PC-3 (cell line): ENCODE measurements around the gene KLHL36. TPM values are rescaled to one million over a fixed set of nuclear protein-coding genes. Genes with fewer than 3 reads are reported as not detected.

Source experiments
- ATAC-seq: fragments of 200-7000 bp; cut with Tn5 transposase; 2 replicates; pipeline ENCODE4 v1.9.1; 2020; ENCODE audit warnings: mild to moderate bottlenecking, moderate library complexity
- Bru-seq: library from RNA; stranded (reverse); fragments of 400-500 nt; gene quantifications from one replicate; lab custom pipeline; 2021; lab: Mats Ljungman, UMichigan
- BruChase-seq, 2 experiments: library from RNA; stranded (reverse); fragments of 400-500 nt; gene quantifications; one replicate each; lab custom pipeline; 2021; lab: Mats Ljungman, UMichigan
- BruUV-seq: library from RNA; stranded (reverse); fragments of 400-500 nt; replicated peaks from 2 replicates; lab custom pipeline; 2021; lab: Mats Ljungman, UMichigan
- CTCF ChIA-PET: fragments of 300-600 bp; sonication (Branson Sonifier 250); formaldehyde crosslinking; loops from one replicate; lab custom pipeline; 2022; ENCODE audit warnings: antibody characterized with exemption; lab: Charles Lee
- POLR2A ChIA-PET: fragments of 300-600 bp; sonication (Branson Sonifier 250); formaldehyde crosslinking; loops from one replicate; lab custom pipeline; 2022; ENCODE audit warnings: antibody characterized with exemption; ENCODE audit not compliant: unreplicated experiment; lab: Charles Lee
- DNase-seq: peaks from one replicate; pipeline ENCODE4 v3.0.0-alpha.2; 2015
- H2AFZ ChIP-seq: fragments of 300-600 bp; sonication (generic); 2 replicates; pipeline ENCODE4 v1.6.0; 2016; ENCODE audit warnings: antibody characterized with exemption, low read length
- H3F3A ChIP-seq: fragments of 300-600 bp; sonication (generic); one replicate; pipeline ENCODE4 v1.6.0; 2017; ENCODE audit warnings: antibody characterized with exemption, low read length, control low read depth, mild to moderate bottlenecking; ENCODE audit not compliant: unreplicated experiment
- H3K27ac ChIP-seq: fragments of 300-600 bp; sonication (generic); 2 replicates; pipeline ENCODE4 v1.5.1; 2016; ENCODE audit warnings: mild to moderate bottlenecking, low read length
- H3K27me3 ChIP-seq: fragments of 300-600 bp; sonication (generic); 2 replicates; pipeline ENCODE4 v1.6.1; 2016; ENCODE audit warnings: low read length, mixed read lengths
- H3K36me3 ChIP-seq: fragments of 300-600 bp; sonication (generic); 2 replicates; pipeline ENCODE4 v1.6.1; 2016; ENCODE audit warnings: low read depth, mixed run types, low read length, mixed read lengths
- H3K4me1 ChIP-seq: fragments of 300-600 bp; sonication (generic); 2 replicates; pipeline ENCODE4 v1.5.1; 2016; ENCODE audit warnings: low read length; ENCODE audit not compliant: insufficient read depth
- H3K4me2 ChIP-seq: fragments of 300-600 bp; sonication (generic); 2 replicates; pipeline ENCODE4 v1.6.0; 2016; ENCODE audit warnings: low read length
- H3K4me3 ChIP-seq: fragments of 300-600 bp; sonication (generic); 2 replicates; pipeline ENCODE4 v1.5.1; 2016; ENCODE audit warnings: mild to moderate bottlenecking, low read length, mixed read lengths
- H3K79me2 ChIP-seq: fragments of 300-600 bp; sonication (generic); 2 replicates; pipeline ENCODE4 v1.6.1; 2017; ENCODE audit warnings: low read length, mixed read lengths
- H3K9ac ChIP-seq: fragments of 300-600 bp; sonication (generic); 2 replicates; pipeline ENCODE4 v1.6.0; 2016; ENCODE audit warnings: mild to moderate bottlenecking, low read length
- H3K9me2 ChIP-seq: fragments of 300-600 bp; sonication (generic); replicated peaks from 2 replicates; pipeline ENCODE4 v1.6.1; 2016; ENCODE audit warnings: mixed run types, low read length, mixed read lengths
- H3K9me3 ChIP-seq: fragments of 300-600 bp; sonication (generic); 2 replicates; pipeline ENCODE4 v1.6.1; 2016; ENCODE audit warnings: low read length, mixed read lengths
- H4K20me1 ChIP-seq: fragments of 300-600 bp; sonication (generic); 2 replicates; pipeline ENCODE4 v1.6.1; 2016; ENCODE audit warnings: low read length, mixed read lengths
- CTCF ChIP-seq: fragments of 300-600 bp; sonication (generic); conservative IDR thresholded peaks from 2 replicates; pipeline ENCODE4 v1.5.1; 2017; ENCODE audit warnings: antibody characterized with exemption, low read depth, mild to moderate bottlenecking, low read length
- EZH2 ChIP-seq: fragments of 300-600 bp; sonication (generic); IDR thresholded peaks from one replicate; pipeline ENCODE4 v1.6.1; 2017; ENCODE audit warnings: antibody characterized with exemption, mild to moderate bottlenecking, low read length; ENCODE audit not compliant: unreplicated experiment
- EZH2phosphoT487 ChIP-seq: fragments of 300-600 bp; sonication (generic); IDR thresholded peaks from 2 replicates; pipeline ENCODE4 v1.6.1; 2018; ENCODE audit warnings: mild to moderate bottlenecking, antibody characterized with exemption, low read length, borderline replicate concordance
- intact Hi-C: fragments of 100-400 bp; cut with micrococcal nuclease; formaldehyde crosslinking; loops from 2 replicates; pipeline ENCODE4 v1.9.0; 2023
- long read RNA-seq: library from polyadenylated mRNA; unstranded; transcript quantifications from one replicate; pipeline ENCODE4 v2.0.0, GENCODE V29; 2021; ENCODE audit not compliant: unreplicated experiment
- total RNA-seq: library from RNA; depleted of rRNA; stranded (reverse); fragments of >200 nt; gene quantifications from 2 replicates; pipeline ENCODE4 v1.2.3, GENCODE V29; 2014; rRNA removed

The KLHL36 gene
- total RNA-seq (33.8 and 35.0 TPM in 2 replicates), Bru-seq, nascent RNA (percentile 58 among the genes with signal in this experiment), BruChase-seq, experiment 1, labeled RNA remaining after a 6-hour chase (percentile 69 among the genes with signal in this experiment), BruChase-seq, experiment 2, labeled RNA remaining after a 2-hour chase (percentile 66 among the genes with signal in this experiment)
- long read RNA-seq, full-length matches to known transcripts: 25 of 61 reads
- long read RNA-seq, partial matches to known transcripts: 14 of 61 reads
- long read RNA-seq, other reads (novel, unspliced or antisense): 22 of 61 reads

GRCh38 chr16:84647828-84648594, at the start of gene KLHL36:
KLHL36 (plus strand) TSS chr16:84648511; CDS start chr16:84650868, 2,357 bp downstream.
- peak within 1 kb of the TSS; percentile 92 for H2AFZ ChIP-seq
- DNase-seq (peak; percentile 19), ATAC-seq (peak; percentile 85)
- no peaks in the 10 kb centered on the region for H3K27me3 ChIP-seq
- H4K20me1 ChIP-seq: no peaks in the 10 kb centered on the region
- BruUV-seq: no TSS peak
- no peak for TF ChIP-seq EZH2
- no peak for TF ChIP-seq EZH2phosphoT487
- no peak for TF ChIP-seq CTCF
- H3F3A ChIP-seq: no peaks in the 10 kb centered on the region
- no peaks in the 10 kb centered on the region; the same call in none of the 2 replicates for H3K36me3 ChIP-seq
- peak within 1 kb of the TSS; percentile 72 for H3K9ac ChIP-seq
- H3K4me3 ChIP-seq: peak within 1 kb of the TSS; percentile 90
- H3K4me1 ChIP-seq: peaks cover 14% of the 10 kb centered on the region
- no peaks in the 10 kb centered on the region for H3K9me2 ChIP-seq
- no peaks in the 10 kb centered on the region for H3K9me3 ChIP-seq
- peak within 1 kb of the TSS; percentile 93 for H3K4me2 ChIP-seq
- intact Hi-C loops: no loop called here
- peaks cover 10% of the 10 kb centered on the region for H3K79me2 ChIP-seq
- H3K27ac ChIP-seq: no peak within 1 kb of the TSS
- CTCF ChIA-PET: no interaction called here
- POLR2A ChIA-PET: interaction anchor here (0.6 kb wide), 1 partner anchor 65 kb away, joined by 3 read pairs; no protein-coding TSS in a partner anchor

GRCh38 chr16:84599521-84600202, 48.6 kb upstream of the KLHL36 start:
- Histone ChIP-seq H3K36me3 (peaks cover 41% of the 10 kb centered on the region), H3K79me2 (peaks cover 93% of the 10 kb centered on the region), H3K4me3 (no peak overlapping the region), H3F3A (no peaks in the 10 kb centered on the region), H3K4me1 (peaks cover 22% of the 10 kb centered on the region), H3K9me2 (no peaks in the 10 kb centered on the region), H4K20me1 (peaks cover 59% of the 10 kb centered on the region), H3K9me3 (no peaks in the 10 kb centered on the region), H3K27ac (no peak overlapping the region), H3K27me3 (no peaks in the 10 kb centered on the region), H3K9ac (no peak overlapping the region), H2AFZ (no peak overlapping the region), H3K4me2 (no peak overlapping the region)
- TF ChIP-seq EZH2phosphoT487 (no peak), CTCF (no peak), EZH2 (no peak)
- ATAC-seq: no peak
- ChIA-PET POLR2A (no interaction called here), CTCF (interaction anchor here (0.6 kb wide), 2 partner anchors 135 to 156 kb away, joined by 4 read pairs; no protein-coding TSS in a partner anchor)
- no TSS peak for BruUV-seq
- intact Hi-C loops: no loop called here
- no peak for DNase-seq
